Fibroblast of skin of left quadriceps (primary cell): ENCODE data around the gene FUT8.
"Not testable (repeated sequence)": the region's sequence is repeated elsewhere in the genome, so short reads cannot be mapped to it uniquely, and the experiment has no call there.

ENCODE experiments used
- DNase-seq, 2 experiments: peaks; one replicate each; pipeline ENCODE4 v3.0.0-alpha.2; 2013; ENCODE audit warnings: low read depth in 2 of 2

FUT8 gene

GRCh38 chr14:65415613-65416012 lies 3.1 kb downstream of the FUT8 start:
- DNase-seq, result no peak

GRCh38 chr14:65419593-65420252 lies 7.2 kb downstream of the FUT8 start:
- no peak for DNase-seq

DNA sequence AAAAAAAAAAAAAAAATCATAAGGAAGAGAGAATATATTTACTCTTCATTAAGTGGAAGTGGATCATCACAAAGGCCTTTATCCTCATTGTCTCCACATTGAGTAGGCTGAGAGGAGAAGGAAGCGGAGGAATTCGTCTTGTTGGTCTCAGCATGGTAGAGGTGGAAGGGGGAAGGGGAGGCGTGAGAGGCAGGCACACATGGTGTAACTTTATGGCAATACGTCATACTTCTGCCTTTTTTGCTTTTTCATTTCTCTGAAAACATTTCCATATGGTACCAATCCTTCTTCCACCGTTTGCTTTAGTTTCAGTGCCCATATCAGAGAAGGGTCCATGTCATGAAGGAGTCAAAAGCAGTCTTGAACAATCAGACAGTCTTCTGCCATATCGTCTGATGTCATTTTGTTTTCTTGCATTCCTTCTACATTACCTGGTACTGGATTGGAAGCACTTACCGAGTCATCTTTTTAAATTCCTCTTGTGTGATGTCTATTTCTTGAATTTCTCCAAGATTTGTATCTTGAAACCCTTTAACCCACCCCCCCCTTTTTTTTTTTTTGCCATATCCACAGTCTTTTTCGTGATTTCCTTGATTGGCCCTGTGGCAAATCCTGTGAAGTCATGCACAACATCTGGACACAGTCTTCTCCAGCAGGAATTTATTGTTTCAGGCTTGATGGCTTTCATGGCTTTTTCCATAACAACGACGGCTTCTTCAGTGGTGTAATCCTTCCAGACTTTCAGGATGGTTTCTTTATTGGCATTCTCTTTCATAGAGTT lies 8.9 kb downstream of the FUT8 start:
- DNase-seq, result peak; percentile 62 to 64

DNA sequence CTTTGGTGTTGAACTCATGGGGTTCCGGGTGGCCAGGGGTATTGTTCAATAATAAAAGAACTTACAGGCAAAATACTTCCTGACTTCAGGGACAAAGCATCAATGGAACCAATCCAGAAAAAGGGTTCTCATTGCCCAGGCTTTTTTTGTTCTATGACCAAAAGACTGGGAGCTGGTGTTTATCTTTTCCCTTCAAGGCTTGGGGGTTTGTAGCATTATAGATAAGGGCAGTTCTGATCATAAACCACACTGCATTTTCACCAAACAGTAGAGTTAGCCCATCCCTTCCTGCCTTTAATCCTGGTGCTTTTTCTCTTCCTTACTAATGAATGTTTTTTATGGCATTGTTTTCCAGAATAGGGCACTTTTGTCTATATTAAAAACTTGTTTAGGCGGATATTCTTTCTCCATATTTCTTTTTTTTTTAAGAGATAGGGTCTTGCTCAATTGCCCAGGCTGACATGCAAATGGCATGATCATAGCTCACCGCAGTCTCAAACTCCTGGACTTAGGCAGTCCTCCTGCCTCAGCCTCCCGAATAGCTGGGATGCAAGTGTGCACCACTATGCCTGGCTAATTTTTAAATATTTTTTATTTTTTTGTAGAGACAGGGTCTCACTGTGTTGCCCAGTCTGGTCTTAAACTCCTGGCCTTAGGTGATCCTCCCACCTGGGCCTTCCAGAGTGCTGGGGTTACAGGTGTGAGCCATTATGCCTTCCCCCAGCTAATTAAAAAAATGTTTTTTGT lies 9.7 kb downstream of the FUT8 start:
- no peak for DNase-seq

GRCh38 chr14:65423982-65424381 lies 11.5 kb downstream of the FUT8 start:
- no peak for DNase-seq

- DNase-seq, result no peak
These were observed 12.0 kb downstream of the FUT8 start for GRCh38 chr14:65424531-65424930.

DNA sequence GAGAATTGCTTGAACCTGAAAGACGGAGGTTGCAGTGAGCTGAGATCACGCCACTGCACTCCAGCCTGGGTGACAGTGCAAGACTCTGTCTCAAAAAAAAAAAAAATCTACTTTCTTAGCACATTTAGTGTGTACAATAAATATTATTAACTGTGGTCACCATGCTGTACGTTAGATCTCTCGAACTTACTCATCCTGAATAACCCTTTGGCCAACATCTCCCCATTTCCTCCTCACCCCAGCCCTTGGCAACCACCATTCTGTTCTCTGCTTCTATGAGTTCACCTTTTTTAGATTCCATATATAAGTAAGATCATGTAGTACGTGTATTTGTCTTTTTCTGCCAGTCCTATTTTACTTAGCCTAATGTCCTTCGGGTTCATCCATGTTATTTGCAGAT lies 13.4 kb downstream of the FUT8 start:
- DNase-seq, result no peak

GRCh38 chr14:65426902-65427301 lies 14.4 kb downstream of the FUT8 start:
- not testable (repeated sequence) for DNase-seq

DNA sequence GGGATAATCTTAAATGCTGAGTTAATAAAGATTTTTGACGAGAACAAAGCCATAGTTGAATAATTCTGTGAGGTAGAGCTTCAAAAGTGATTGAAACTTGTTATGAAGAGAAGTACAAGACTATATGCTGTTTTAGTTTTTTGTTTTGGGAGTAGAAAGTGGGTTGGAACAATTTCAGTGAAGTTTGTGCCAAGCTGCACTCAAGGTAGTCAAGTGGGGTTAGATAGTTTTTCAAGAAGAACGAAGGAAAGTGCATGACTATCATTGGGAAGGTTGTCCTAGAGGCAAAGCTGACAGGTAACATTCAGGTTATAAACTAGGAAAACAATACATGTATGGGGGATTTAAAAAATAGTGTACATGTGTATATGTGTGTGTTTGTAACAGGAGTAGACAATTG lies 16.2 kb downstream of the FUT8 start:
- no peak for DNase-seq

DNA sequence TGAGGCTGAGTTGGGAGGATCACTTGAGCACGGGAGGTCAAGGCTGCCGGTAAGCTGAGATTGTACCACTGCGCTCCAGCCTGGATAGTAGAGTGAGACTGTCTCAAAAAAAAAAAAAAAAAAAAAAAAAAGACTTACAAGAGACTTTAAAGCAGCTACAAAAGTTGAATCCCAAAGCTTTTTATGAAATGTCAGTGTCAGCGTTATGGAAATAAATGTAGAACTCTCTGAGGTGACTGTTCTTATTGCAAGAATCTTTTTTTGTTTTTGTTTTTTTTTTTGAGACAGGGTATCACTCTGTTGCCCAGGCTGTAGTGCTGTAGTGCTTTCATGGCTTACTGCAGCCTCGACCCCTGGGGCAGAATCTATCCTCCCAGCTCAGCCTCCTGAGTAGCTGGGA lies 17.2 kb downstream of the FUT8 start:
- no peak for DNase-seq

DNA sequence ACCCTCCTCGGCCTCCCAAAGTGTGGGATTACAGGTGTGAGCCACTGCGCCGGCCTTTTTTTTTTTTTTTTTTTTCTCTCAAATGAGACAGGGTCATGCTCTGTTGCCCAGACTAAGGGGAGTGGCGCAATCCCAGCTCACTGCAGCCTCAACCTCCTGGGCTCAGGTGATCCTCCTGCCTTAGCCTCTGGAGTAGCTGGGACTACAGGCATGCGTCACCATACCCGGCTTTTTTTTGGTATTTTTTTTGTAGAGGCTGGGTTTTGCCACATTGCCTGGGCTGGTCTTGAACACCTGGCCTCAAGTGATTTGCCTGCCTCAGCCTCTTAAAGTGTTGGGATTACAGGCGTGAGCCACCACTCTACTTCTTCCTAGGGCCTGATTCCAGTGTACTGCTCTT lies 18.7 kb downstream of the FUT8 start:
- DNase-seq, result no peak

DNA sequence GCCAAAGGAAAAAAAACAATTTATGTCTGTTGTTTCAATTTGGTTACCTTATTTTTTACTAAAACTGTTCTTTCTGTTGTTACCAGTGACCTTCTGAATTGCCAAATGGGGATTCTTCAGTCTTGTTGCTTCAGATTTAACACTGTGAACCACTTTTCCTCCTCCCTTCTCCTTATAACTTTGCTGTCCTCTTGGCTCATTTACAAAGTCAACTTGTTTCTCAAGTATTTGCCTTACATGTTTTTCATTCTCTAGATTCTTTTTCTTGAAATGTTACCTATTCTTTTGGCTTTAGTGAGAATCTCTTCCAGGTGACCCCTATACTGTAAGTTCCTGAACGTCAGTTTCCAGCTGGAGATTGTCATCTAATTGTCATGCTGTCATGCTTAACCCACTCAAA lies 19.4 kb downstream of the FUT8 start:
- no peak for DNase-seq

DNA sequence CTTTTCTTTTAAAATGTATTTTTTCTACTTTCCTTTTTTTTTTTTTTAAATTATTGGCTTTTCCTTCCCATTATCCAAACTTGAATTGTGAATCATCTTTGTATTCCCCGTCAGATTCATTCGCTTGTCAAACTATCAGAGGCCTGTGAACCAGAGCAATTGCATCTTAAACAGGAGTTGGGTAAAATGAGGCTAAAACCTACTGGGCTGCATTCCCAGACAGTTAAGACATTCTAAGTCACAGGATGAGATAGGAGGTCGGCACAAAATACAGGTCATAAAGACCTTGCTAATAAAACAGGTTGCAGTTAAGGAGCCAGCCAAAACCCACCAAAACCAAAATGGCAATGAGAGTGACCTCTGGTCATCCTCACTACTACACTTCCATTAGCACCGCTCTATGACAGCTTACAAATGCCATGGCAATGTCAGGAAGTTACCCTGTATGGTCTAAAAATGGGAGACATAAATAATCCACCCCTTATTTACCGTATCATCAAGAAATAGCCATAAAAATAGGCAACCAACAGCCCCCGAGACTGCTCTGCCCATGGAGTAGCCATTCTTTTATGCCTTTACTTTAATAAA lies 19.9 kb downstream of the FUT8 start:
- no peak for DNase-seq

DNA sequence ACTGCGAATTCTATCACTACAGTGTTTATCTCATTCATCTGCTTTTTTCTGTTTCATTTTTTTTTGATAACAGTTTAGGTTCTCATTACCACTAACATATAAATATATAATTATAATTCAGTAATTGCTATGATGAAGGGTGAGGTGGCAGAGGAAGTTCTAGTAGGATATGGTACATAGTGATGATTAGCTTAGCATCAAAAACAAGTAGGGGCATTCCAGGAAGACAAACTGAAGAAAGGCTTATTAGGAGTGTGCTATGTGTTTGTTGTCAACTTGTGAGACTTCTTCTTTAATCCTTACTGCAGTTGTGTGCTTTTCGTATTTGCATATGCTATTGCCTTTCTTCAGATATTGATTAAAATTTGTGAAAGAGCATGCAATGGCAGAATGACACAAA lies 20.6 kb downstream of the FUT8 start:
- no peak for DNase-seq

- no peak for DNase-seq
These were observed 21.1 kb downstream of the FUT8 start for GRCh38 chr14:65433646-65434045.

GRCh38 chr14:65434216-65434850 lies 21.8 kb downstream of the FUT8 start:
- no peak for DNase-seq

DNA sequence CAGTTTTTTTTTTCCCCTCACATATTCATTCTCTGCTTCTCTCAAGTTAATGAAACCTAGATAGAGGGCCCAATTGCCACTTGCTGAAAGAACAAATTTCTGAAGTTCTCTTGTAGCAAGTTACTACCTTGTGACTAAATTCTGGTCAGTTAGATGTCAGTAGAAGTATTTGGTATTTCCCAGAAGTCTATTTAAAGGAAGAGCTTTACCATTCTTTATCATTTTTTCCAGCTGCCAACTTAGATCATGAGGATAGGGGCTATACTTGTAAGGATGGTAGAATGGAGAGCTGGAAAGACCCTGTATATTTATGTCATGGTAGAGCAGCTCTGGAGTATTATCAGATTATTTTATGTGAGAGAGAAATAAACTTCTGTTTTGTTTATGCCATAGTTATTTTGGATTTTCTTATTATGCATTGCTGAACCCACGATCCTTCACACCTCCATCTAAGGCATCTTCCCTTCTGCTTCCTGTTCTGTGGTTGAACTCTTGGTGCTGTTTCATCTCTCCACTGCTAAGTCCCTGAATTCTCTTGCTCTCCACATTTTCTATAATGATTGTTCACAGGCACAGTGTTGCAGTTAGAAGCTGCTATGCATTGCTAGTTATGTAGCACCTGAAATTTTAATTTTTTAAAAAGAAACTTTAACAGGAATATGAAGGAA lies 25.9 kb downstream of the FUT8 start:
- DNase-seq, result no peak

- DNase-seq, result no peak
These were observed 26.6 kb downstream of the FUT8 start for GRCh38 chr14:65439117-65439516.

- no peak for DNase-seq
These were observed 27.7 kb downstream of the FUT8 start for GRCh38 chr14:65440230-65440629.

DNA sequence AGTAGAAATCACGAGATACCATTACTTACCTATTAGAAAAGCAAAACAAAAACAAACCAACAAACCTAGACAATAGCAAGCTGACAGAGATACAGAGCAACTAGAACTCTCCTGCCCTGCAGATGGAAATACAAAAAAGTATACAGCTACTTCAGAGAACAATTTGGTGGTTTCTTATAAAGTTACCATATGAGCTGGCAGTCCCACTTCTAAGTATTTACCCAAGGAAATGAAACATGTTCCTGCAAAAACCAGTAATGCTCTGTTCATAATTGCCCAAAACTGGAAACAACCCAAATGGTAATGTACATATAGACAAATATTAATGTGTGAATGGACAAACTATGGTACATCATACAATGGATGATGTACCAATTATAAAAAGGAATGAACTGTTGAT lies 31.7 kb downstream of the FUT8 start:
- no peak for DNase-seq

DNA sequence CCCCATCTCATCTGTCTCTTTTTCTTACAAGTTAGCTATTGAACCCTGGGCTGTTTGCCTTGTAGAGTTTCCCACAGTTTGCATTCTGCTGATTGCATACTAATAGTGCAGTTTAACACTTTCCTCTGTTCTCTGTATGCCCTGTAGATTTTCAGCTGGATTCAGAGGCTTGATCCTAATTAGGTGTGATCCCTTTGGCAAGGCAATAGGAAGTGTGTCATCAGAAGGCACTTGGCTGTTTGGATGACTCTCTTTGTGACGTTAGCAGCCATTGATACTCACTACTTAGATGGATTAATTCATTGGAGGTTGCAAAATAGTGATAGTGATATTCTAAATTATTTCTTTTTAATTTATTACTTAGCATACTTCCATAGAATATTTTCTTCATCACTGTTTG lies 33.6 kb downstream of the FUT8 start:
- peak; percentile 13 to 20 for DNase-seq
